HAP-1 (cell line): Measurements from ENCODE around the gene URB2.
A peak's percentile ranks its signal among the peaks of the same experiment; 100 is the strongest.

Source experiments
- DNase-seq, 2 experiments: peaks; one replicate each; pipeline ENCODE4 v3.0.0-alpha.2; 2016 to 2020; ENCODE audit warnings: low spot score in 2 of 2
- H3K27me3 ChIP-seq: fragments of 250-450 bp; sonication (Bioruptor Pico); 2 replicates; pipeline ENCODE4 v1.5.1; 2020; ENCODE audit warnings: low read depth, mild to moderate bottlenecking, moderate library complexity
- H3K36me3 ChIP-seq: fragments of 250-450 bp; sonication (Bioruptor Pico); replicated peaks from 2 replicates; pipeline ENCODE4 v1.5.1; 2020; ENCODE audit warnings: mild to moderate bottlenecking
- H3K4me1 ChIP-seq: fragments of 250-450 bp; sonication (Bioruptor Pico); 2 replicates; pipeline ENCODE4 v1.5.1; 2020; ENCODE audit warnings: mild to moderate bottlenecking
- H3K4me3 ChIP-seq: fragments of 250-450 bp; sonication (Bioruptor Pico); 2 replicates; pipeline ENCODE4 v1.5.1; 2020; ENCODE audit warnings: mild to moderate bottlenecking, moderate library complexity
- H3K9me3 ChIP-seq: fragments of 250-450 bp; sonication (Bioruptor Pico); 2 replicates; pipeline ENCODE4 v1.5.1; 2020; ENCODE audit warnings: mild to moderate bottlenecking, moderate library complexity
- in situ Hi-C: fragments of 300-500 bp; cut with MboI; formaldehyde crosslinking; loops from 3 replicates; pipeline ENCODE4 v1.14.3; 2020; ENCODE audit warnings: low sequenced_read_pairs, inconsistent platforms, mixed read lengths

The URB2 gene

GRCh38 chr1:229623225-229623624 lies 2.8 kb upstream of the URB2 start:
- Histone ChIP-seq H3K4me1 (peaks cover 15% of the 10 kb centered on the region), H3K4me3 (no peak overlapping the region)
- in situ Hi-C loops, result no loop called here

GRCh38 chr1:229623838-229624237 lies 2.2 kb upstream of the URB2 start:
- in situ Hi-C loops, result no loop called here
- H3K36me3 ChIP-seq, result peaks cover 4% of the 10 kb centered on the region

More at GRCh38 chr1:229623225-229623624, 2.8 kb upstream of the URB2 start:
- no peak for DNase-seq
- no peaks in the 10 kb centered on the region for H3K9me3 ChIP-seq
- no peaks in the 10 kb centered on the region for H3K27me3 ChIP-seq
- H3K36me3 ChIP-seq, result peaks cover 3% of the 10 kb centered on the region; the same call in 1 of the 2 replicates

GRCh38 chr1:229624521-229625070 lies 1.5 kb upstream of the URB2 start:
- Histone ChIP-seq H3K36me3 (peaks cover 8% of the 10 kb centered on the region), H3K27me3 (no peaks in the 10 kb centered on the region), H3K4me3 (peak overlapping the region; percentile 99), H3K4me1 (peaks cover 15% of the 10 kb centered on the region), H3K9me3 (no peaks in the 10 kb centered on the region)
- DNase-seq, result no peak
- in situ Hi-C loops, result loop anchor here (5.0 kb wide), 1 partner anchor 62 kb away; no protein-coding TSS in a partner anchor

More at GRCh38 chr1:229623838-229624237, 2.2 kb upstream of the URB2 start:
- Histone ChIP-seq H3K4me1 (peaks cover 15% of the 10 kb centered on the region), H3K27me3 (no peaks in the 10 kb centered on the region), H3K9me3 (no peaks in the 10 kb centered on the region), H3K4me3 (peak overlapping the region; percentile 99)
- no peak for DNase-seq

- in situ Hi-C loops, result loop anchor here (5.0 kb wide), 1 partner anchor 63 kb away; no protein-coding TSS in a partner anchor
- peak; percentile 20 to 67 for DNase-seq
- Histone ChIP-seq H3K4me3 (peak overlapping the region; percentile 99), H3K27me3 (no peaks in the 10 kb centered on the region), H3K36me3 (peaks cover 14% of the 10 kb centered on the region), H3K9me3 (no peaks in the 10 kb centered on the region), H3K4me1 (peaks cover 15% of the 10 kb centered on the region)
Measured at GRCh38 chr1:229625071-229625914, 754 bp upstream of the URB2 start.

GRCh38 chr1:229627003-229627402 lies 956 bp downstream of the URB2 start:
- peaks cover 18% of the 10 kb centered on the region for H3K36me3 ChIP-seq
- H3K9me3 ChIP-seq, result no peaks in the 10 kb centered on the region
- in situ Hi-C loops, result loop anchor here (5.0 kb wide), 1 partner anchor 65 kb away; no protein-coding TSS in a partner anchor

GRCh38 chr1:229629261-229629660 lies 3.2 kb downstream of the URB2 start:
- peaks cover 12% of the 10 kb centered on the region for H3K4me1 ChIP-seq
- no peak overlapping the region for H3K4me3 ChIP-seq
- no peaks in the 10 kb centered on the region for H3K27me3 ChIP-seq
- no peak for DNase-seq
- in situ Hi-C loops, result loop anchor here (5.0 kb wide), 1 partner anchor 67 kb away; no protein-coding TSS in a partner anchor
- H3K36me3 ChIP-seq, result peaks cover 27% of the 10 kb centered on the region
- no peaks in the 10 kb centered on the region for H3K9me3 ChIP-seq

More at GRCh38 chr1:229627003-229627402, 956 bp downstream of the URB2 start:
- no peak for DNase-seq
- no peaks in the 10 kb centered on the region for H3K27me3 ChIP-seq
- H3K4me3 ChIP-seq, result peak overlapping the region; percentile 99
- peaks cover 15% of the 10 kb centered on the region for H3K4me1 ChIP-seq

GRCh38 chr1:229631148-229631547 lies 5.1 kb downstream of the URB2 start:
- no peak overlapping the region for H3K4me3 ChIP-seq
- H3K4me1 ChIP-seq, result peaks cover 8% of the 10 kb centered on the region
- peaks cover 46% of the 10 kb centered on the region for H3K36me3 ChIP-seq
- H3K27me3 ChIP-seq, result no peaks in the 10 kb centered on the region
- no peaks in the 10 kb centered on the region for H3K9me3 ChIP-seq
- DNase-seq, result no peak
- in situ Hi-C loops, result no loop called here

GRCh38 chr1:229631966-229632365 lies 5.9 kb downstream of the URB2 start:
- Histone ChIP-seq H3K36me3 (peaks cover 51% of the 10 kb centered on the region), H3K4me1 (peaks cover 8% of the 10 kb centered on the region), H3K9me3 (no peaks in the 10 kb centered on the region), H3K4me3 (no peak overlapping the region), H3K27me3 (no peaks in the 10 kb centered on the region)
- in situ Hi-C loops, result no loop called here
- no peak for DNase-seq

GRCh38 chr1:229636042-229636441 lies 10.0 kb downstream of the URB2 start:
- peaks cover 70% of the 10 kb centered on the region for H3K36me3 ChIP-seq
- no peaks in the 10 kb centered on the region for H3K9me3 ChIP-seq
- DNase-seq, result no peak
- no peak overlapping the region for H3K4me3 ChIP-seq
- no peaks in the 10 kb centered on the region for H3K4me1 ChIP-seq
- in situ Hi-C loops, result no loop called here
- H3K27me3 ChIP-seq, result no peaks in the 10 kb centered on the region

- no peaks in the 10 kb centered on the region for H3K4me1 ChIP-seq
- H3K9me3 ChIP-seq, result no peaks in the 10 kb centered on the region
- no peak overlapping the region for H3K4me3 ChIP-seq
- H3K36me3 ChIP-seq, result peaks cover 74% of the 10 kb centered on the region
- in situ Hi-C loops, result no loop called here
- DNase-seq, result no peak
- no peaks in the 10 kb centered on the region for H3K27me3 ChIP-seq
Measured at GRCh38 chr1:229637746-229638145, 11.7 kb downstream of the URB2 start.

- no peaks in the 10 kb centered on the region for H3K4me1 ChIP-seq
- no peaks in the 10 kb centered on the region for H3K27me3 ChIP-seq
- H3K36me3 ChIP-seq, result peaks cover 77% of the 10 kb centered on the region
- no peaks in the 10 kb centered on the region for H3K9me3 ChIP-seq
- DNase-seq, result no peak
- in situ Hi-C loops, result no loop called here
- no peak overlapping the region for H3K4me3 ChIP-seq
Measured at GRCh38 chr1:229640455-229640854, 14.4 kb downstream of the URB2 start.

- Histone ChIP-seq H3K4me3 (no peak overlapping the region), H3K27me3 (no peaks in the 10 kb centered on the region), H3K9me3 (no peaks in the 10 kb centered on the region), H3K36me3 (peaks cover 75% of the 10 kb centered on the region), H3K4me1 (no peaks in the 10 kb centered on the region)
- DNase-seq, result no peak
- in situ Hi-C loops, result no loop called here
Measured at GRCh38 chr1:229641306-229641705, 15.3 kb downstream of the URB2 start.

GRCh38 chr1:229642376-229642775 lies 16.3 kb downstream of the URB2 start:
- Histone ChIP-seq H3K27me3 (no peaks in the 10 kb centered on the region), H3K36me3 (peaks cover 75% of the 10 kb centered on the region), H3K9me3 (no peaks in the 10 kb centered on the region), H3K4me1 (no peaks in the 10 kb centered on the region), H3K4me3 (no peak overlapping the region)
- no peak for DNase-seq
- in situ Hi-C loops, result no loop called here

- in situ Hi-C loops, result no loop called here
- no peak for DNase-seq
Measured at GRCh38 chr1:229642970-229643369, 16.9 kb downstream of the URB2 start.

More at GRCh38 chr1:229642970-229643369, 16.9 kb downstream of the URB2 start:
- Histone ChIP-seq H3K4me1 (no peaks in the 10 kb centered on the region), H3K4me3 (no peak overlapping the region), H3K36me3 (peaks cover 75% of the 10 kb centered on the region), H3K27me3 (no peaks in the 10 kb centered on the region), H3K9me3 (no peaks in the 10 kb centered on the region)
